GM23338 (cell line): ENCODE data around the gene REC8. TPM values are rescaled to one million over a fixed set of nuclear protein-coding genes. Genes with fewer than 3 reads are reported as not detected.

Experiments used
- ATAC-seq: fragments of 200-7000 bp; cut with Tn5 transposase; 3 replicates; pipeline ENCODE4 v1.9.1; 2020
- DNase-seq: peaks from one replicate; pipeline ENCODE4 v3.0.0-alpha.2; 2015; ENCODE audit warnings: low spot score
- H2AFZ ChIP-seq: fragments of 200-600 bp; sonication (generic); 2 replicates; pipeline ENCODE4 v1.8.0; 2016; ENCODE audit warnings: antibody characterized with exemption, mild to moderate bottlenecking, moderate library complexity
- H3F3A ChIP-seq: fragments of 200-600 bp; sonication (generic); replicated peaks from 2 replicates; pipeline ENCODE4 v1.8.0; 2017; ENCODE audit warnings: antibody characterized with exemption, mixed run types, low read depth
- H3K27ac ChIP-seq: fragments of 200-600 bp; sonication (generic); 2 replicates; pipeline ENCODE4 v1.6.1; 2016; ENCODE audit warnings: low read depth
- H3K27me3 ChIP-seq: fragments of 200-600 bp; sonication (generic); 2 replicates; pipeline ENCODE4 v1.8.0; 2016; ENCODE audit warnings: mild to moderate bottlenecking, mixed run types, moderate library complexity; ENCODE audit not compliant: insufficient read depth
- H3K36me3 ChIP-seq: fragments of 200-600 bp; sonication (generic); 2 replicates; pipeline ENCODE4 v1.8.0; 2016; ENCODE audit warnings: mild to moderate bottlenecking; ENCODE audit not compliant: insufficient read depth
- H3K4me1 ChIP-seq: fragments of 200-600 bp; sonication (generic); 2 replicates; pipeline ENCODE4 v1.8.0; 2016; ENCODE audit warnings: mild to moderate bottlenecking, moderate library complexity; ENCODE audit not compliant: insufficient read depth
- H3K4me2 ChIP-seq: fragments of 200-600 bp; sonication (generic); 2 replicates; pipeline ENCODE4 v1.7.1; 2017; ENCODE audit warnings: mixed run types
- H3K4me3 ChIP-seq: fragments of 200-600 bp; sonication (generic); 2 replicates; pipeline ENCODE4 v1.6.1; 2016; ENCODE audit warnings: mixed run types
- H3K79me2 ChIP-seq: fragments of 200-600 bp; sonication (generic); replicated peaks from 2 replicates; pipeline ENCODE4 v1.8.0; 2017; ENCODE audit warnings: mild to moderate bottlenecking; ENCODE audit not compliant: insufficient read depth
- H3K9me2 ChIP-seq: fragments of 200-600 bp; sonication (generic); 2 replicates; pipeline ENCODE4 v1.8.0; 2017; ENCODE audit not compliant: insufficient read depth
- H4K20me1 ChIP-seq: fragments of 200-600 bp; sonication (generic); replicated peaks from 2 replicates; pipeline ENCODE4 v1.8.0; 2017; ENCODE audit warnings: mild to moderate bottlenecking; ENCODE audit not compliant: insufficient read depth
- H3K27ac Mint-ChIP-seq: 2 replicates; pipeline ENCODE4 v1.8.0; 2020; ENCODE audit warnings: inconsistent platforms, mild to moderate bottlenecking, moderate library complexity, mixed read lengths
- H3K27me3 Mint-ChIP-seq: 3 replicates; pipeline ENCODE4 v1.8.0; 2022; ENCODE audit warnings: low read depth, mild to moderate bottlenecking, moderate library complexity, mixed read lengths, inconsistent platforms; ENCODE audit not compliant: insufficient read depth, poor library complexity
- H3K36me3 Mint-ChIP-seq: 3 replicates; pipeline ENCODE4 v1.8.0; 2021; ENCODE audit warnings: low read depth, mild to moderate bottlenecking, inconsistent platforms, moderate library complexity, mixed read lengths
- H3K4me1 Mint-ChIP-seq: 3 replicates; pipeline ENCODE4 v1.8.0; 2020; ENCODE audit warnings: mild to moderate bottlenecking, inconsistent platforms, mixed read lengths
- H3K4me3 Mint-ChIP-seq: 3 replicates; pipeline ENCODE4 v1.8.0; 2021; ENCODE audit warnings: moderate library complexity, mild to moderate bottlenecking, inconsistent platforms, mixed read lengths
- H3K9me3 Mint-ChIP-seq: 3 replicates; pipeline ENCODE4 v1.8.0; 2020; ENCODE audit warnings: moderate library complexity, mild to moderate bottlenecking, inconsistent platforms, mixed read lengths
- CREB1 ChIP-seq: fragments of 250-450 bp; sonication (Bioruptor Pico); IDR thresholded peaks from 2 replicates; pipeline ENCODE4 v1.5.0; 2020; ENCODE audit warnings: low read depth, mild to moderate bottlenecking, moderate library complexity
- ETS1 ChIP-seq: IDR thresholded peaks from 2 replicates; pipeline ENCODE4 v1.6.1; 2016; ENCODE audit warnings: antibody characterized with exemption
- EZH2 ChIP-seq: fragments of 200-600 bp; sonication (generic); IDR thresholded peaks from one replicate; pipeline ENCODE4 v1.8.0; 2017; ENCODE audit warnings: antibody characterized with exemption, mild to moderate bottlenecking, low read depth; ENCODE audit not compliant: unreplicated experiment
- EZH2phosphoT487 ChIP-seq: fragments of 200-600 bp; sonication (generic); IDR thresholded peaks from one replicate; pipeline ENCODE4 v1.8.1; 2018; ENCODE audit warnings: antibody characterized with exemption; ENCODE audit not compliant: unreplicated experiment
- JUNB ChIP-seq: IDR thresholded peaks from one replicate; pipeline ENCODE4 v1.6.1; 2016; ENCODE audit warnings: antibody characterized with exemption; ENCODE audit not compliant: unreplicated experiment
- NANOG ChIP-seq: IDR thresholded peaks from 2 replicates; pipeline ENCODE4 v1.6.1; 2016; ENCODE audit warnings: antibody characterized with exemption, borderline replicate concordance
- POLR2AphosphoS5 ChIP-seq: IDR thresholded peaks from 2 replicates; pipeline ENCODE4 v1.6.1; 2016; ENCODE audit warnings: antibody characterized with exemption, low read depth
- REST ChIP-seq: IDR thresholded peaks from one replicate; pipeline ENCODE4 v1.6.1; 2018; ENCODE audit warnings: antibody characterized with exemption; ENCODE audit not compliant: unreplicated experiment
- STAT1 ChIP-seq: IDR thresholded peaks from one replicate; pipeline ENCODE4 v1.6.1; 2016; ENCODE audit warnings: antibody characterized with exemption; ENCODE audit not compliant: unreplicated experiment
- ZNF114 ChIP-seq: fragments of 250-450 bp; sonication (Bioruptor Pico); IDR thresholded peaks from 2 replicates; pipeline ENCODE4 v1.5.0; 2020; ENCODE audit warnings: mild to moderate bottlenecking, moderate library complexity
- ZNF331 ChIP-seq: fragments of 250-450 bp; sonication (Bioruptor Pico); IDR thresholded peaks from 2 replicates; pipeline ENCODE4 v1.5.0; 2020; ENCODE audit warnings: low read depth, mild to moderate bottlenecking, moderate library complexity
- polyA plus RNA-seq: library from polyadenylated mRNA; unstranded; fragments of >200 nt; fragmentation: Nextera tagmentation; extraction: Ambion mirVana; gene quantifications from 2 replicates; pipeline ENCODE4 v1.2.1, GENCODE V29; 2016
- total RNA-seq: library from RNA; depleted of rRNA; stranded (reverse); fragments of >200 nt; shearing (Covaris generic); gene quantifications from 2 replicates; pipeline ENCODE4 v1.2.3, GENCODE V29; 2014
- TF ChIP-seq, protein P1 (sequence below), 2 experiments: fragments of 200-600 bp in 1 of 2; sonication (generic) in 1 of 2; conservative IDR thresholded peaks; 2 replicates each; pipeline versions ENCODE4 v1.5.1 to v1.6.1; 2016 to 2017; ENCODE audit warnings: antibody characterized with exemption in 2 of 2, low read depth in 2 of 2, mild to moderate bottlenecking in 2 of 2, moderate library complexity in 1 of 2

Gene REC8
- total and polyA plus RNA-seq, 2 experiments from 2014 or later, result 25.7 to 36.8 TPM

DNA sequence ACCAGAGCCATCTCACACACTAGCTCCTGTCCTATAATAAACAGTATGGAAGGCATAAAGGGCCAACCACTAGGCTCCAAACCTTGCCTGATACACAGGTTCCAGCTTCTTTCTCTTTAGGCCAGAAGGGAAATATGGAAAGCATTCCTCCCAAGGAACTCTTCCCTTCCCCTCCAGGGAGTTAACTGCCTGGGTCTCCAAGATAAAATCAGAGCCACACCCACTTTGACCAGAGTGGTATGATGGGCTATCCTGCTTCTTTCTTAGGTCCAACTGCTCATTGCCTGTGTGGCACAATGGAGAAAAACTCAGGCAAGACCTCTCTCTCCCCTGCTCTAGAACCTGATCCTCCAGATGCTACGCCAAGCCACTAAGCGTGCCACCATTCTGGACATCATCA lies 35.7 kb downstream of the REC8 start (continued):
- TF ChIP-seq REST (no peak), ZNF114 (no peak)
- TF ChIP-seq, protein P1, sequence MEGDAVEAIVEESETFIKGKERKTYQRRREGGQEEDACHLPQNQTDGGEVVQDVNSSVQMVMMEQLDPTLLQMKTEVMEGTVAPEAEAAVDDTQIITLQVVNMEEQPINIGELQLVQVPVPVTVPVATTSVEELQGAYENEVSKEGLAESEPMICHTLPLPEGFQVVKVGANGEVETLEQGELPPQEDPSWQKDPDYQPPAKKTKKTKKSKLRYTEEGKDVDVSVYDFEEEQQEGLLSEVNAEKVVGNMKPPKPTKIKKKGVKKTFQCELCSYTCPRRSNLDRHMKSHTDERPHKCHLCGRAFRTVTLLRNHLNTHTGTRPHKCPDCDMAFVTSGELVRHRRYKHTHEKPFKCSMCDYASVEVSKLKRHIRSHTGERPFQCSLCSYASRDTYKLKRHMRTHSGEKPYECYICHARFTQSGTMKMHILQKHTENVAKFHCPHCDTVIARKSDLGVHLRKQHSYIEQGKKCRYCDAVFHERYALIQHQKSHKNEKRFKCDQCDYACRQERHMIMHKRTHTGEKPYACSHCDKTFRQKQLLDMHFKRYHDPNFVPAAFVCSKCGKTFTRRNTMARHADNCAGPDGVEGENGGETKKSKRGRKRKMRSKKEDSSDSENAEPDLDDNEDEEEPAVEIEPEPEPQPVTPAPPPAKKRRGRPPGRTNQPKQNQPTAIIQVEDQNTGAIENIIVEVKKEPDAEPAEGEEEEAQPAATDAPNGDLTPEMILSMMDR (conservative IDR thresholded peaks at IDR 0.05; ENCODE audit: low read depth in 2 of 2), result no peak

GRCh38 chr14:24211311-24211710 lies 39.4 kb downstream of the REC8 start:
- Histone ChIP-seq H3K4me1 (peaks cover 16% of the 10 kb centered on the region), H3K9me2 (no peaks in the 10 kb centered on the region), H3K4me2 (no peak overlapping the region), H4K20me1 (no peaks in the 10 kb centered on the region; the same call in 1 of the 2 replicates), H3K79me2 (no peaks in the 10 kb centered on the region; the same call in 1 of the 2 replicates), H3K27me3 (no peaks in the 10 kb centered on the region), H2AFZ (no peak overlapping the region), H3K27ac (no peak overlapping the region), H3F3A (peaks cover 19% of the 10 kb centered on the region), H3K36me3 (peaks cover 6% of the 10 kb centered on the region), H3K4me3 (no peak overlapping the region)
- peaks cover 20% of the 10 kb centered on the region for H3K27me3 Mint-ChIP-seq
- DNase-seq (no peak), ATAC-seq (no peak)
- H3K4me1 Mint-ChIP-seq, result peaks cover 19% of the 10 kb centered on the region
- peak overlapping the region; percentile 93 for H3K4me3 Mint-ChIP-seq
- peaks cover 68% of the 10 kb centered on the region for H3K36me3 Mint-ChIP-seq
- peaks cover 3% of the 10 kb centered on the region; the same call in 2 of the 3 replicates for H3K9me3 Mint-ChIP-seq
- no peak overlapping the region for H3K27ac Mint-ChIP-seq
- TF ChIP-seq POLR2AphosphoS5 (no peak), ZNF331 (CRISPR knock-in tag) (no peak), CREB1 (CRISPR knock-in tag) (no peak), REST (no peak), NANOG (no peak), STAT1 (no peak), ZNF114 (no peak), ETS1 (no peak), EZH2phosphoT487 (no peak), EZH2 (no peak), JUNB (no peak)
- TF ChIP-seq, protein P1 (conservative IDR thresholded peaks at IDR 0.05; ENCODE audit: low read depth in 2 of 2), result no peak
